K562 (cell line): ENCODE measurements around the gene FIGNL1. TPM values are rescaled to one million over a fixed set of nuclear protein-coding genes. Genes with fewer than 3 reads are reported as not detected.
A peak's percentile ranks its signal among the peaks of the same experiment; 100 is the strongest.

Experiments used
- DNMT1 ChIP-seq: fragments of 450-650 bp; IDR thresholded peaks from 2 replicates; pipeline ENCODE4 v1.6.1; 2016; ENCODE audit warnings: antibody characterized with exemption, mild to moderate bottlenecking
- RBM25 ChIP-seq: fragments of 200-400 bp; formaldehyde crosslinking; IDR thresholded peaks from 2 replicates; pipeline ENCODE4 v1.6.1; 2018; ENCODE audit warnings: low read length, low read depth, moderate library complexity; ENCODE audit not compliant: severe bottlenecking
- SIN3B ChIP-seq: fragments of 450-650 bp; IDR thresholded peaks from 2 replicates; pipeline ENCODE4 v1.6.1; 2017; ENCODE audit warnings: low read depth, mild to moderate bottlenecking, moderate library complexity
- SRSF3 ChIP-seq: fragments of 200-400 bp; formaldehyde crosslinking; IDR thresholded peaks from 2 replicates; pipeline ENCODE4 v1.6.1; 2016; ENCODE audit warnings: mild to moderate bottlenecking, low read length, moderate library complexity; ENCODE audit not compliant: insufficient read depth
- ZNF174 ChIP-seq: fragments of 250-450 bp; sonication (Bioruptor Pico); IDR thresholded peaks from 2 replicates; pipeline ENCODE4 v1.4.0; 2020; ENCODE audit warnings: mild to moderate bottlenecking
- ZNF695 ChIP-seq: fragments of 450-650 bp; formaldehyde crosslinking; IDR thresholded peaks from 2 replicates; pipeline ENCODE4 v1.4.0; 2020; ENCODE audit warnings: mild to moderate bottlenecking, moderate library complexity
- polyA plus RNA-seq, 8 experiments: library from polyadenylated mRNA; depleted of rRNA in 4 of 8; stranded (reverse) in 5 of 8; unstranded in 3 of 8; fragments of >200 nt; fragmentation: Nextera tagmentation in 2 of 8; fragmentation: Illumina TruSeq in 1 of 8; extraction: Ambion mirVana in 2 of 8; extraction: Trizol in 1 of 8; gene quantifications; 2 replicates each; pipeline versions ENCODE4 v1.2.1 to v1.2.3, GENCODE V29; 2011 to 2014; ENCODE audit warnings: inconsistent platforms in 1 of 8, missing spikeins in 1 of 8
- total RNA-seq, 7 experiments: library from RNA; depleted of rRNA in 6 of 7; stranded (reverse); fragments of >200 nt in 6 of 7; fragmentation: Illumina TruSeq in 2 of 7; extraction: Trizol in 2 of 7; gene quantifications; 2 replicates each; pipeline versions ENCODE4 v1.2.1 to v1.2.3, GENCODE V29; 2011 to 2021; ENCODE audit warnings: low replicate concordance in 1 of 7
- TF ChIP-seq, protein P1 (sequence below), 2 experiments: fragments of 450-650 bp; formaldehyde crosslinking in 1 of 2; IDR thresholded peaks; 2 replicates each; pipeline versions ENCODE4 v1.4.0 to v1.6.1; 2014 to 2020; ENCODE audit warnings: mild to moderate bottlenecking in 2 of 2, borderline replicate concordance in 1 of 2, low read depth in 1 of 2
- TF ChIP-seq, protein P2 (sequence below): IDR thresholded peaks from 2 replicates; pipeline ENCODE4 v1.6.1; 2011; ENCODE audit not compliant: insufficient read length; ENCODE audit errors: extremely low read depth
- TF ChIP-seq, protein P3 (sequence below): fragments of 250-450 bp; sonication (Bioruptor Pico); IDR thresholded peaks from 2 replicates; pipeline ENCODE4 v1.8.0; 2021; ENCODE audit warnings: mild to moderate bottlenecking, moderate library complexity
- TF ChIP-seq, protein P4 (sequence below), 2 experiments: fragments of 200-800 bp in 1 of 2; sonication (Bioruptor generic) in 1 of 2; sonication (generic) in 1 of 2; formaldehyde crosslinking in 1 of 2; IDR thresholded peaks in 1 of 2; conservative IDR thresholded peaks in 1 of 2; 2 replicates each; pipeline versions ENCODE4 v1.5.0 to v1.6.1; 2016 to 2020; ENCODE audit warnings: missing compliant biosample characterization in 1 of 2, missing genetic modification characterization in 1 of 2, missing genetic modification reagents in 1 of 2
- TF ChIP-seq, protein P5 (sequence below): fragments of 250-450 bp; sonication (Bioruptor Pico); IDR thresholded peaks from 2 replicates; pipeline ENCODE4 v1.5.0; 2020; ENCODE audit warnings: mild to moderate bottlenecking, borderline replicate concordance

Gene FIGNL1
- total and polyA plus RNA-seq, 9 of the 15 experiments (the other 6 are each of a cell fraction or from before 2014, with no cell fraction given), result 15.5 to 48.3 (median 27.6) TPM

DNA sequence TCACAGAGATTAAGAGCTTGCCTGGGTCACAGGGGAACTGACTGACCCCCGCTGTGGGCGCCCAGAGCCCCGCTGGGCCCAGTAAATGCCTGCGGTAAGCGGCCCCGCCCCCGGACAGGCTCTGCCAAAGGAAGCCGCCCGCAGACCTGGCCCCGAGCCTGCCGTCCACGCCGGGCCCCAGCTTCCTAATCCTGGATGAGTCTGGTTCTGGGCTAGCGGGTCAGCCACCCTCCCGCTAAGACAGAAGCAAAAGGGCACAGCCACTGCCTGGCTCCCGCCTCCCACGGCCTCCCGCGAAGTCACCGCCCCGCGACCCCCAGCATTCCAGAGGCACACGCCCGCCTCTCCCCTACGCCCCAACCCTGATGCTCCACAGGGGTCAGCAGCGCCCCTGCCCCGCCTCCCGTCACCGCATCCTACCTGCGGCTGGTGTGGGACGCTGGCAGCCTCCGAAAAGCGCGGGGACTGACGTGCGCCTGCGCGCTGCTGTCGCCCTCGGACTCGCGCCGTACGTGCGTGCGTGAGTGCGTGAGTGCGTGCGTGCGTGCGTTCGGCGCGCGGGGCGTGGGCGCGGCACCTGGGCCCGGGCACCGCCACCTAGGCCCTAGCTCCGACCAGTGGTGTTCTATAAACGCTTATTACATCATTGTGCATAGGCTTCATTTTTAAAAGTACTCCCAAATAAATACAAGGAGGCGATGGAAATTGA is at the start of gene FIGNL1 (continued):
- TF ChIP-seq, protein P1, sequence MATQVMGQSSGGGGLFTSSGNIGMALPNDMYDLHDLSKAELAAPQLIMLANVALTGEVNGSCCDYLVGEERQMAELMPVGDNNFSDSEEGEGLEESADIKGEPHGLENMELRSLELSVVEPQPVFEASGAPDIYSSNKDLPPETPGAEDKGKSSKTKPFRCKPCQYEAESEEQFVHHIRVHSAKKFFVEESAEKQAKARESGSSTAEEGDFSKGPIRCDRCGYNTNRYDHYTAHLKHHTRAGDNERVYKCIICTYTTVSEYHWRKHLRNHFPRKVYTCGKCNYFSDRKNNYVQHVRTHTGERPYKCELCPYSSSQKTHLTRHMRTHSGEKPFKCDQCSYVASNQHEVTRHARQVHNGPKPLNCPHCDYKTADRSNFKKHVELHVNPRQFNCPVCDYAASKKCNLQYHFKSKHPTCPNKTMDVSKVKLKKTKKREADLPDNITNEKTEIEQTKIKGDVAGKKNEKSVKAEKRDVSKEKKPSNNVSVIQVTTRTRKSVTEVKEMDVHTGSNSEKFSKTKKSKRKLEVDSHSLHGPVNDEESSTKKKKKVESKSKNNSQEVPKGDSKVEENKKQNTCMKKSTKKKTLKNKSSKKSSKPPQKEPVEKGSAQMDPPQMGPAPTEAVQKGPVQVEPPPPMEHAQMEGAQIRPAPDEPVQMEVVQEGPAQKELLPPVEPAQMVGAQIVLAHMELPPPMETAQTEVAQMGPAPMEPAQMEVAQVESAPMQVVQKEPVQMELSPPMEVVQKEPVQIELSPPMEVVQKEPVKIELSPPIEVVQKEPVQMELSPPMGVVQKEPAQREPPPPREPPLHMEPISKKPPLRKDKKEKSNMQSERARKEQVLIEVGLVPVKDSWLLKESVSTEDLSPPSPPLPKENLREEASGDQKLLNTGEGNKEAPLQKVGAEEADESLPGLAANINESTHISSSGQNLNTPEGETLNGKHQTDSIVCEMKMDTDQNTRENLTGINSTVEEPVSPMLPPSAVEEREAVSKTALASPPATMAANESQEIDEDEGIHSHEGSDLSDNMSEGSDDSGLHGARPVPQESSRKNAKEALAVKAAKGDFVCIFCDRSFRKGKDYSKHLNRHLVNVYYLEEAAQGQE (IDR thresholded peaks at IDR 0.05; ENCODE audit: borderline replicate concordance), result 0 out of 2 replicates have a peak, but pooled peaks have one; percentile 13
- TF ChIP-seq, protein P1 (CRISPR knock-in tag; IDR thresholded peaks at IDR 0.05; ENCODE audit: low read depth), result no peak
- TF ChIP-seq DNMT1, result no peak
- TF ChIP-seq, protein P2, sequence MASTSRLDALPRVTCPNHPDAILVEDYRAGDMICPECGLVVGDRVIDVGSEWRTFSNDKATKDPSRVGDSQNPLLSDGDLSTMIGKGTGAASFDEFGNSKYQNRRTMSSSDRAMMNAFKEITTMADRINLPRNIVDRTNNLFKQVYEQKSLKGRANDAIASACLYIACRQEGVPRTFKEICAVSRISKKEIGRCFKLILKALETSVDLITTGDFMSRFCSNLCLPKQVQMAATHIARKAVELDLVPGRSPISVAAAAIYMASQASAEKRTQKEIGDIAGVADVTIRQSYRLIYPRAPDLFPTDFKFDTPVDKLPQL, result no peak
- TF ChIP-seq ZNF174 (CRISPR knock-in tag), result no peak
- TF ChIP-seq, protein P3, sequence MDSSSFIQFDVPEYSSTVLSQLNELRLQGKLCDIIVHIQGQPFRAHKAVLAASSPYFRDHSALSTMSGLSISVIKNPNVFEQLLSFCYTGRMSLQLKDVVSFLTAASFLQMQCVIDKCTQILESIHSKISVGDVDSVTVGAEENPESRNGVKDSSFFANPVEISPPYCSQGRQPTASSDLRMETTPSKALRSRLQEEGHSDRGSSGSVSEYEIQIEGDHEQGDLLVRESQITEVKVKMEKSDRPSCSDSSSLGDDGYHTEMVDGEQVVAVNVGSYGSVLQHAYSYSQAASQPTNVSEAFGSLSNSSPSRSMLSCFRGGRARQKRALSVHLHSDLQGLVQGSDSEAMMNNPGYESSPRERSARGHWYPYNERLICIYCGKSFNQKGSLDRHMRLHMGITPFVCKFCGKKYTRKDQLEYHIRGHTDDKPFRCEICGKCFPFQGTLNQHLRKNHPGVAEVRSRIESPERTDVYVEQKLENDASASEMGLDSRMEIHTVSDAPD (CRISPR knock-in tag), result no peak
- no peak for TF ChIP-seq RBM25
- no peak for TF ChIP-seq ZNF695
- TF ChIP-seq, protein P4, sequence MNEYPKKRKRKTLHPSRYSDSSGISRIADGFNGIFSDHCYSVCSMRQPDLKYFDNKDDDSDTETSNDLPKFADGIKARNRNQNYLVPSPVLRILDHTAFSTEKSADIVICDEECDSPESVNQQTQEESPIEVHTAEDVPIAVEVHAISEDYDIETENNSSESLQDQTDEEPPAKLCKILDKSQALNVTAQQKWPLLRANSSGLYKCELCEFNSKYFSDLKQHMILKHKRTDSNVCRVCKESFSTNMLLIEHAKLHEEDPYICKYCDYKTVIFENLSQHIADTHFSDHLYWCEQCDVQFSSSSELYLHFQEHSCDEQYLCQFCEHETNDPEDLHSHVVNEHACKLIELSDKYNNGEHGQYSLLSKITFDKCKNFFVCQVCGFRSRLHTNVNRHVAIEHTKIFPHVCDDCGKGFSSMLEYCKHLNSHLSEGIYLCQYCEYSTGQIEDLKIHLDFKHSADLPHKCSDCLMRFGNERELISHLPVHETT (CRISPR knock-in tag; conservative IDR thresholded peaks at IDR 0.05 in 1 of 2, IDR thresholded peaks at IDR 0.05 in 1 of 2), result no peak
- no peak for TF ChIP-seq SIN3B
- TF ChIP-seq, protein P5, sequence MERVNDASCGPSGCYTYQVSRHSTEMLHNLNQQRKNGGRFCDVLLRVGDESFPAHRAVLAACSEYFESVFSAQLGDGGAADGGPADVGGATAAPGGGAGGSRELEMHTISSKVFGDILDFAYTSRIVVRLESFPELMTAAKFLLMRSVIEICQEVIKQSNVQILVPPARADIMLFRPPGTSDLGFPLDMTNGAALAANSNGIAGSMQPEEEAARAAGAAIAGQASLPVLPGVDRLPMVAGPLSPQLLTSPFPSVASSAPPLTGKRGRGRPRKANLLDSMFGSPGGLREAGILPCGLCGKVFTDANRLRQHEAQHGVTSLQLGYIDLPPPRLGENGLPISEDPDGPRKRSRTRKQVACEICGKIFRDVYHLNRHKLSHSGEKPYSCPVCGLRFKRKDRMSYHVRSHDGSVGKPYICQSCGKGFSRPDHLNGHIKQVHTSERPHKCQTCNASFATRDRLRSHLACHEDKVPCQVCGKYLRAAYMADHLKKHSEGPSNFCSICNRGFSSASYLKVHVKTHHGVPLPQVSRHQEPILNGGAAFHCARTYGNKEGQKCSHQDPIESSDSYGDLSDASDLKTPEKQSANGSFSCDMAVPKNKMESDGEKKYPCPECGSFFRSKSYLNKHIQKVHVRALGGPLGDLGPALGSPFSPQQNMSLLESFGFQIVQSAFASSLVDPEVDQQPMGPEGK, result no peak
- TF ChIP-seq SRSF3, result no peak
